SIG-M5 (cell line): ENCODE measurements around the gene PGAM1.
"Not testable (repeated sequence)": the region's sequence is repeated elsewhere in the genome, so short reads cannot be mapped to it uniquely, and the experiment has no call there.

ENCODE experiments used
- DNase-seq: peaks from one replicate; lab custom pipeline; 2025; lab: John Stamatoyannopoulos, UW

The PGAM1 gene

DNA sequence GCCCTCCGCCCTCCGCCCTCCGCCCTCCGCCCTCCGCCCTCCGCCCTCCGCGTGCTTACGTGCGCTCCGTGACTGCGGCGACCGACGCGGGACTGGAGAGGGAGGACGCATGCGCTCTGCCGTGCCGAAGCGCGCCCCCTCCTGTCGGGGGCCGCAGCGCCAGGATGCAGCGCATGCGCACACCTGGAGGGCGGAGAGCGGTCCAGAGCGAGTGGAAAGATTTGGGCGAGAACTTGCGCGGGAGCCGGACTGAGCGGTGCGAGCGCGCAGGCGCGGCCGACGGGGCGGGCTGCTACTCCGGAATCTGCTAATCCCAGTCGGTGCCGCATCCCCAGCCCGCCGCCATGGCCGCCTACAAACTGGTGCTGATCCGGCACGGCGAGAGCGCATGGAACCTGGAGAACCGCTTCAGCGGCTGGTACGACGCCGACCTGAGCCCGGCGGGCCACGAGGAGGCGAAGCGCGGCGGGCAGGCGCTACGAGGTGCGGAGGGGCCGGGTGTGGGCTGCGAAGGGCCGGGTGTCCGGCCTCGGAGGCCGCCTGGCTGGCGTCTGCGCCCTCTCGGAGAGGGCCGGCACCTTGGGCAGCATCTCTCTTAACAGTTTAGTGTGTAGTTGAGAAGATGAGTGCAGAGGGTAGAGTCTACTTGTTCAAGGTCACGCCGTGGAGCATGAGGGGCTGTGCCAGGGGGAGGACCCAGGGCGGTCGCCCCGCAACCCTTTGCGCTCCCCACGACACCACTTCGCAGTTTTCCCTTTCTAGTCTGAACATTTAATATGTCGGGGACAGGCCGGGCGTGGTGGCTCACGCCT, at the start of gene PGAM1:
Gene PGAM1, plus strand, starts transcription at position 228 of the 812 bp plus-strand sequence. Its CDS starts 117 bp downstream, at position 345.
- DNase-seq, result peak; percentile 40

DNA sequence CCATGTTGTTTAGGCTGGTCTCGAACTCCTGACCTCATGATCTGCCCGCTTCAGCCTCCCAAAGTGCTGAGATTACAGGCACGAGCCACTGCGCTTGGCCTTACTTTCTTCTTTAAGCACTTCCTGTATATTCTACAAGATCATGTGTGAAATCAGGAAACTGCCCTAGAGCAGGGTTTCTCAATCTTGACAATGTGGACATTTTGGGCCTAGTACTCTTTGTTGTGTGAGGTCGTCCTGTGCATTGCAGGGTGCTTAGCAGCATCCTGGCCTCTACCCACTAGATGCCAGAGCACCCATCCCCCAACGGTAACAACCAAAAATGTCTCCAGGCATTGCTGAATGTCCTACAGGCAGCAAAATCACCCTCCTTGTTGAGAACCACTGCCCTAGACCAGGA, 49.6 kb upstream of the PGAM1 start:
- no peak for DNase-seq

- no peak for DNase-seq
These were observed 46.8 kb upstream of the PGAM1 start for GRCh38 chr10:97378933-97379921.

DNA sequence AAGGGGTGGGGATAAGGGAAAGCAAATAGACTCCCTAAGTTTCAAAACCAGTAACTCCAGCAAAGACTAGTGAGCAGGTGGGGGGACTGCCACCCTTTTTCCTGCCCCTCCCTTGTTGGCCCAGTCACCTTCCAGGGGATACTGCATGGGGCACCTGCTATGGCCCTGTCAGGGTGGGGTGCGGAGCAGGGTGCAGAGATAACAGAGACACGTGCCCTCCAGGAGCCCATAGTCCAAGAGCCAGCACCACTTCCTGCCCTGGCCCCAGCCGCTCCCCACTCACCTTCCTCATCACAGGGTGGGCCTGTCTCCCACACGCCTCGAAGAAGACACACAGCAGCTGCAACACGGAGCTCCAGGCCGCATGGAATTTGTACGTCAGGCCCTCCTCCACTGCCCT, 45.5 kb upstream of the PGAM1 start:
- no peak for DNase-seq

GRCh38 chr10:97381626-97382025, 44.4 kb upstream of the PGAM1 start:
- no peak for DNase-seq

DNA sequence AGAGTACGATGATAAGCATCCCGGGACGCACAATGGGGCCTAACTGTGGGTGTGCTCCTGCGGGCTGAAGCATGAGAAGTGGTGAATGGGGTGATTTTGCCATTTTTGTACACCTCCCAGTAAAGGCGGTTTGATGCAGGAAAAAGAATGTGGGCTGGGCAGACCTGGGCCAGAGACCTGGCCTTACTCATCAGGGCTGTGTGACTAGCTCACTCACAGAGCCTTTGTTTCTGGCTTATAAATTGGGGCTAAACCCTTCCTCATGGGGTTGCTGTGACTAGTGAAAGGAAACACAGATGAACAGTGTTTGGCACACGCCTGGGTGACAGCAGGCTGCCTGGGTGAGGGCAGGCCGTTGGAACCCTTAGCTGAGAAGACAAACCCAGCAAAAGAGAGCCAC, 42.8 kb upstream of the PGAM1 start:
- DNase-seq, result no peak

- no peak for DNase-seq
These were observed 41.8 kb upstream of the PGAM1 start for GRCh38 chr10:97384156-97384555.

- DNase-seq, result no peak
These were observed 41.4 kb upstream of the PGAM1 start for GRCh38 chr10:97384641-97385040.

GRCh38 chr10:97385565-97385964, 40.4 kb upstream of the PGAM1 start:
- DNase-seq, result no peak

GRCh38 chr10:97388152-97388551, 37.8 kb upstream of the PGAM1 start:
- DNase-seq, result no peak

DNA sequence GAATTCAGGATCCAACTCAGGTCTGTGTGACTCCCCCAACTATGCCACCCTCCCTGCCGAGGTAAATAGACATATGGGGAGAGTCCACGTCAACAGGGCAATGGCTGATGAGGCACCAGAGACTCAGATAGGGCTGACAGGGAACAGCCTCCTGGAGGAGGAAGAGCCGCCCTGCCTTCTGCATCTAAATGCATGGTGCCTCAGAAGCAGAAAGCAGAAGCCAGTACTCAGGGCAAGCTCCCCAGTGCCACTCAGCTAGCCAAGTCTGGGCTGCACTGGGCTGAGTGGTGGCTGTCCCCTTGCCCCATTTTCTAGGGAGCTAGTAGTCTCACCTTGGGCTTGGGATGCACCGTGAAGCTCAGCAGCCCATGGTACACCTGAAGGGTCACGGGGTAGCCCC, 35.9 kb upstream of the PGAM1 start:
- no peak for DNase-seq

- no peak for DNase-seq
These were observed 32.9 kb upstream of the PGAM1 start for GRCh38 chr10:97393034-97393573.

- DNase-seq, result no peak
These were observed 29.9 kb upstream of the PGAM1 start for GRCh38 chr10:97396056-97396455.

- peak; percentile 20 for DNase-seq
These were observed 26.0 kb upstream of the PGAM1 start for GRCh38 chr10:97399843-97400545.

GRCh38 chr10:97400665-97401454, 25.1 kb upstream of the PGAM1 start, which contains the start of gene RRP12:
Gene RRP12 (minus strand): TSS chr10:97401340. CDS start chr10:97401231, 109 bp downstream.
- DNase-seq, result peak; percentile 94

DNA sequence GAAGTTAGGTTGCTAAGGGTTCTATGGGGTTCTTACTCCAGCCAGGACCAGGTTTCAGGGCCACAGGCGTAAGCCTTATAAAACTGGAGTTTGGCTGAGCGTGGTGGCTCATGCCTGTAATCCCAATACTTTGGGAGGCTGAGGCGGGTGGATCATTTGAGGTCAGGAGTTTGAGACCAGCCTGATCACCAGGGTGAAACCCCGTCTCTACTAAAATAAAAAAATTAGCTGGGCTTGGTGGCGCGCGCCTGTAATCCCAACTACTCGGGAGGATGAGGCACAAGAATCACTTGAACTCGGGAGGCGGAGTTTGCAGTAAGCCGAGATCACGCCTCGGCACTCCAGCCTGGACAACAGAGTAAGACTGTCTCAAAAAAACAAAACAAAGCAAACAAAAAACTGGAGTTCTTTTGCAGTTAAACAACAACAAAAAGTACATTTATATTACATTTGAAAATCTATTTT, 24.5 kb upstream of the PGAM1 start:
- no peak for DNase-seq

- no peak for DNase-seq
These were observed 21.9 kb upstream of the PGAM1 start for GRCh38 chr10:97404044-97404443.

DNA sequence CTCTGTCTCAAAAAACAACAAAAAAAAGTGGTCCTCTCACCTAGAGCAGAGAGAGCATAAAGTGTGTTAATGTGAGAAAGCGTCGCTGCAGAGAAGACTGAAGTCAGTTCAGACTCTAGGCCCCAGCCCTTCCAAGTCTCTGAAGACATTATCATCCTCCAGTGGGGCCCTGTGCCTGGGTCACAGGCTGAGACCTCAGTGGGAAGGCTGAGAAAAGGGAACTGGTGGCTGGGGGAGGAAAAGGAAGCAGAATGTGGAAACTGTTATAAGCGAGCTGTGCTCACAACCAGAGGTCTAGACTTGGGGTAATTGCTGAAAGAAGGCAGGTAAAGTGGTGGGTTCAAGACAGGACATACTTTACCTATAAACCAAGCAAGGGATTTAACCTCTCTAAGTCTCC, 19.9 kb upstream of the PGAM1 start:
- DNase-seq, result peak; percentile 32

- not testable (repeated sequence) for DNase-seq
These were observed 19.5 kb upstream of the PGAM1 start for GRCh38 chr10:97406483-97406882.

- DNase-seq, result peak; percentile 30
These were observed 18.6 kb upstream of the PGAM1 start for GRCh38 chr10:97407211-97407951.
